Hepatocyte (in vitro differentiated cells): ENCODE measurements around the gene SIK3.

Experiments
- EZH2 ChIP-seq: fragments of 200-600 bp; sonication (generic); IDR thresholded peaks from 2 replicates; pipeline ENCODE4 v1.6.1; 2016; ENCODE audit warnings: antibody characterized with exemption, mild to moderate bottlenecking, borderline replicate concordance
- EZH2phosphoT487 ChIP-seq: fragments of 200-600 bp; sonication (generic); IDR thresholded peaks from one replicate; pipeline ENCODE4 v1.6.1; 2018; ENCODE audit warnings: antibody characterized with exemption, mild to moderate bottlenecking, low read depth, moderate library complexity; ENCODE audit not compliant: unreplicated experiment, severe bottlenecking
- TF ChIP-seq, protein P1 (sequence below): fragments of 200-600 bp; sonication (generic); IDR thresholded peaks from 2 replicates; pipeline ENCODE4 v1.5.1; 2016; ENCODE audit warnings: antibody characterized with exemption, mild to moderate bottlenecking; ENCODE audit not compliant: poor library complexity

DNA sequence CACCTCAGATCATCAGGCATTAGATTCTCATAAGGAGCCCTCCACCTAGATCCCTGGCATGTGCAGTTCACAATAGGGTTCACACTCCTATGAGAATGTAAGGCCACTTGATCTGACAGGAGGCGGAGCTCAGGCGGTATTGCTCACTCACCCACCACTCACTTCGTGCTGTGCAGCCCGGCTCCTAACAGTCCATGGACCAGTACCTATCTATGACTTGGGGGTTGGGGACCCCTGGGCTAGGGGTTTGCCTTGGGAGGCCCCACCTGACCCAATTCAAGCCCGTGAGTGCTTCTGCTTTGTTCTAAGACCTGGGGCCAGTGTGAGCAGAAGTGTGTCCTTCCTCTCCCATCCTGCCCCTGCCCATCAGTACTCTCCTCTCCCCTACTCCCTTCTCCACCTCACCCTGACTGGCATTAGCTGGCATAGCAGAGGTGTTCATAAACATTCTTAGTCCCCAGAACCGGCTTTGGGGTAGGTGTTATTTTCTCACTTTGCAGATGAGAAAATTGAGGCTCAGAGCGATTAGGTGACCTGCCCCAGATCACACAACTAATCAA, 266.4 kb downstream of the SIK3 start:
- TF ChIP-seq, protein P1, sequence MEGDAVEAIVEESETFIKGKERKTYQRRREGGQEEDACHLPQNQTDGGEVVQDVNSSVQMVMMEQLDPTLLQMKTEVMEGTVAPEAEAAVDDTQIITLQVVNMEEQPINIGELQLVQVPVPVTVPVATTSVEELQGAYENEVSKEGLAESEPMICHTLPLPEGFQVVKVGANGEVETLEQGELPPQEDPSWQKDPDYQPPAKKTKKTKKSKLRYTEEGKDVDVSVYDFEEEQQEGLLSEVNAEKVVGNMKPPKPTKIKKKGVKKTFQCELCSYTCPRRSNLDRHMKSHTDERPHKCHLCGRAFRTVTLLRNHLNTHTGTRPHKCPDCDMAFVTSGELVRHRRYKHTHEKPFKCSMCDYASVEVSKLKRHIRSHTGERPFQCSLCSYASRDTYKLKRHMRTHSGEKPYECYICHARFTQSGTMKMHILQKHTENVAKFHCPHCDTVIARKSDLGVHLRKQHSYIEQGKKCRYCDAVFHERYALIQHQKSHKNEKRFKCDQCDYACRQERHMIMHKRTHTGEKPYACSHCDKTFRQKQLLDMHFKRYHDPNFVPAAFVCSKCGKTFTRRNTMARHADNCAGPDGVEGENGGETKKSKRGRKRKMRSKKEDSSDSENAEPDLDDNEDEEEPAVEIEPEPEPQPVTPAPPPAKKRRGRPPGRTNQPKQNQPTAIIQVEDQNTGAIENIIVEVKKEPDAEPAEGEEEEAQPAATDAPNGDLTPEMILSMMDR = no peak
- TF ChIP-seq EZH2 (no peak), EZH2phosphoT487 (no peak)
